Activated T-helper 2 cell treated with anti-CD3 and anti-CD28 coated beads, Interferon-gamma antibody, Interleukin-2, Interleukin-4, amounts not matched to agents 10 μg/mL and 5 μg/mL and 100 μg/mL, durations not matched to agents 14 hours and 24 hours and 36 hours (primary cell): ENCODE data around the gene SHQ1. TPM values are rescaled to one million over a fixed set of nuclear protein-coding genes. Genes with fewer than 3 reads are reported as not detected.
"Not testable (repeated sequence)": the region's sequence is repeated elsewhere in the genome, so short reads cannot be mapped to it uniquely, and the experiment has no call there.

Experiments
- DNase-seq: peaks from one replicate; pipeline ENCODE4 v3.0.0; 2021; ENCODE audit warnings: low spot score
- H3K27ac Mint-ChIP-seq: one replicate; pipeline ENCODE4 v1.8.0; 2021; ENCODE audit warnings: mixed read lengths
- H3K27me3 Mint-ChIP-seq: one replicate; pipeline ENCODE4 v1.8.0; 2021; ENCODE audit warnings: low read depth, mixed read lengths
- H3K36me3 Mint-ChIP-seq: one replicate; pipeline ENCODE4 v1.8.0; 2021; ENCODE audit warnings: low read depth, mixed read lengths
- H3K4me1 Mint-ChIP-seq: one replicate; pipeline ENCODE4 v1.8.0; 2021; ENCODE audit warnings: low read depth, mixed read lengths
- H3K4me3 Mint-ChIP-seq: one replicate; pipeline ENCODE4 v1.8.0; 2021; ENCODE audit warnings: low read depth, mild to moderate bottlenecking, moderate library complexity, mixed read lengths
- H3K9me3 Mint-ChIP-seq: one replicate; pipeline ENCODE4 v1.8.0; 2021; ENCODE audit warnings: mixed read lengths
- intact Hi-C: fragments of 100-400 bp; cut with micrococcal nuclease; formaldehyde crosslinking; loops from one replicate; pipeline ENCODE4 v1.15.1; 2023
- total RNA-seq: library from RNA; stranded (reverse); gene quantifications from 2 replicates; pipeline ENCODE4 v1.2.3, GENCODE V29; 2022

Gene SHQ1
- total RNA-seq, 1 donor from 2014 or later = 29.0 TPM

- Mint-ChIP-seq H3K4me1 (peaks cover 7% of the 10 kb centered on the region), H3K4me3 (no peak overlapping the region), H3K9me3 (peaks cover 13% of the 10 kb centered on the region), H3K36me3 (peaks cover 6% of the 10 kb centered on the region), H3K27me3 (no peaks in the 10 kb centered on the region), H3K27ac (no peak overlapping the region)
- no peak for DNase-seq
- intact Hi-C loops = no loop called here
These were observed 119.8 kb downstream of the SHQ1 start for GRCh38 chr3:72728329-72728889.

- peaks cover 13% of the 10 kb centered on the region for H3K4me1 Mint-ChIP-seq
- H3K4me3 Mint-ChIP-seq = no peak overlapping the region
- H3K9me3 Mint-ChIP-seq = peaks cover 7% of the 10 kb centered on the region
- peaks cover 2% of the 10 kb centered on the region for H3K36me3 Mint-ChIP-seq
- intact Hi-C loops = no loop called here
- H3K27me3 Mint-ChIP-seq = no peaks in the 10 kb centered on the region
- H3K27ac Mint-ChIP-seq = no peak overlapping the region
- DNase-seq = no peak
These were observed 120.5 kb downstream of the SHQ1 start for GRCh38 chr3:72727726-72728125.

GRCh38 chr3:72727172-72727571 lies 121.1 kb downstream of the SHQ1 start:
- no peaks in the 10 kb centered on the region for H3K36me3 Mint-ChIP-seq
- H3K27me3 Mint-ChIP-seq = no peaks in the 10 kb centered on the region
- intact Hi-C loops = no loop called here
- no peak overlapping the region for H3K4me3 Mint-ChIP-seq
- H3K27ac Mint-ChIP-seq = no peak overlapping the region
- H3K4me1 Mint-ChIP-seq = peaks cover 15% of the 10 kb centered on the region
- no peak for DNase-seq
- H3K9me3 Mint-ChIP-seq = peaks cover 4% of the 10 kb centered on the region

GRCh38 chr3:72725229-72725628 lies 123.0 kb downstream of the SHQ1 start:
- intact Hi-C loops = no loop called here
- Mint-ChIP-seq H3K9me3 (no peaks in the 10 kb centered on the region), H3K4me3 (no peak overlapping the region), H3K4me1 (peaks cover 19% of the 10 kb centered on the region), H3K27me3 (peaks cover 3% of the 10 kb centered on the region), H3K27ac (no peak overlapping the region), H3K36me3 (no peaks in the 10 kb centered on the region)
- DNase-seq = no peak

- intact Hi-C loops = loop anchor here (5.0 kb wide), 1 partner anchor 33 kb away; no protein-coding TSS in a partner anchor
- no peak overlapping the region for H3K4me3 Mint-ChIP-seq
- no peak overlapping the region for H3K27ac Mint-ChIP-seq
- DNase-seq = no peak
- no peaks in the 10 kb centered on the region for H3K36me3 Mint-ChIP-seq
- H3K9me3 Mint-ChIP-seq = no peaks in the 10 kb centered on the region
- H3K4me1 Mint-ChIP-seq = peaks cover 19% of the 10 kb centered on the region
- H3K27me3 Mint-ChIP-seq = peaks cover 3% of the 10 kb centered on the region
These were observed 124.2 kb downstream of the SHQ1 start for GRCh38 chr3:72724070-72724469.

GRCh38 chr3:72722930-72723726 lies 125.1 kb downstream of the SHQ1 start:
- DNase-seq = no peak
- intact Hi-C loops = loop anchor here (2.0 to 5.0 kb wide), 2 partner anchors 34 to 100 kb away; no protein-coding TSS in a partner anchor

GRCh38 chr3:72721683-72722381 lies 126.4 kb downstream of the SHQ1 start:
- intact Hi-C loops = loop anchor here (2.0 to 5.0 kb wide), 2 partner anchors 35 to 101 kb away; no protein-coding TSS in a partner anchor
- H3K27me3 Mint-ChIP-seq = peaks cover 3% of the 10 kb centered on the region
- peaks cover 17% of the 10 kb centered on the region for H3K4me1 Mint-ChIP-seq
- no peaks in the 10 kb centered on the region for H3K9me3 Mint-ChIP-seq
- H3K4me3 Mint-ChIP-seq = no peak overlapping the region
- DNase-seq = no peak
- no peak overlapping the region for H3K27ac Mint-ChIP-seq
- H3K36me3 Mint-ChIP-seq = no peaks in the 10 kb centered on the region

More at GRCh38 chr3:72722930-72723726, 125.1 kb downstream of the SHQ1 start:
- Mint-ChIP-seq H3K36me3 (no peaks in the 10 kb centered on the region), H3K27ac (peak overlapping the region; percentile 54), H3K4me3 (no peak overlapping the region), H3K4me1 (peaks cover 19% of the 10 kb centered on the region), H3K9me3 (no peaks in the 10 kb centered on the region), H3K27me3 (peaks cover 3% of the 10 kb centered on the region)

GRCh38 chr3:72720566-72720965 lies 127.7 kb downstream of the SHQ1 start:
- intact Hi-C loops = loop anchor here (5.0 kb wide), 1 partner anchor 37 kb away; no protein-coding TSS in a partner anchor
- Mint-ChIP-seq H3K4me1 (peaks cover 17% of the 10 kb centered on the region), H3K4me3 (no peak overlapping the region), H3K36me3 (no peaks in the 10 kb centered on the region), H3K27ac (no peak overlapping the region), H3K9me3 (no peaks in the 10 kb centered on the region), H3K27me3 (peaks cover 3% of the 10 kb centered on the region)
- DNase-seq = no peak

GRCh38 chr3:72719137-72719536 lies 129.1 kb downstream of the SHQ1 start:
- no peak overlapping the region for H3K27ac Mint-ChIP-seq
- no peaks in the 10 kb centered on the region for H3K36me3 Mint-ChIP-seq
- intact Hi-C loops = no loop called here
- H3K4me1 Mint-ChIP-seq = peaks cover 15% of the 10 kb centered on the region
- no peak overlapping the region for H3K4me3 Mint-ChIP-seq
- H3K27me3 Mint-ChIP-seq = peaks cover 5% of the 10 kb centered on the region
- no peak for DNase-seq
- peaks cover 7% of the 10 kb centered on the region for H3K9me3 Mint-ChIP-seq

GRCh38 chr3:72714135-72714534 lies 134.1 kb downstream of the SHQ1 start:
- H3K27me3 Mint-ChIP-seq, H3K36me3 Mint-ChIP-seq, H3K27ac Mint-ChIP-seq, DNase-seq, H3K4me1 Mint-ChIP-seq, H3K4me3 Mint-ChIP-seq, intact Hi-C loops: not testable (repeated sequence)
- H3K9me3 Mint-ChIP-seq = peaks cover 13% of the 10 kb centered on the region

- H3K4me1 Mint-ChIP-seq, intact Hi-C loops, H3K27me3 Mint-ChIP-seq, DNase-seq, H3K27ac Mint-ChIP-seq, H3K4me3 Mint-ChIP-seq, H3K36me3 Mint-ChIP-seq: not testable (repeated sequence)
- H3K9me3 Mint-ChIP-seq = peaks cover 13% of the 10 kb centered on the region
These were observed 137.8 kb downstream of the SHQ1 start for GRCh38 chr3:72710471-72710870.

- no peak for DNase-seq
- Mint-ChIP-seq H3K4me3 (no peak overlapping the region), H3K27ac (no peak overlapping the region), H3K4me1 (no peaks in the 10 kb centered on the region), H3K27me3 (peaks cover 4% of the 10 kb centered on the region), H3K9me3 (peaks cover 3% of the 10 kb centered on the region), H3K36me3 (no peaks in the 10 kb centered on the region)
- intact Hi-C loops = no loop called here
These were observed 139.8 kb downstream of the SHQ1 start for GRCh38 chr3:72708441-72708840.

- DNase-seq = no peak
- intact Hi-C loops = no loop called here
- H3K27me3 Mint-ChIP-seq = peaks cover 2% of the 10 kb centered on the region
- H3K9me3 Mint-ChIP-seq = no peaks in the 10 kb centered on the region
- no peaks in the 10 kb centered on the region for H3K36me3 Mint-ChIP-seq
- H3K4me1 Mint-ChIP-seq = no peaks in the 10 kb centered on the region
- H3K4me3 Mint-ChIP-seq = no peak overlapping the region
- no peak overlapping the region for H3K27ac Mint-ChIP-seq
These were observed 145.2 kb downstream of the SHQ1 start for GRCh38 chr3:72702997-72703396.
